ENCODE measurements around the gene LAPTM5. TPM values are rescaled to one million over a fixed set of nuclear protein-coding genes. Genes with fewer than 3 reads are reported as not detected.

The LAPTM5 gene
- polyA plus RNA-seq, 3 donors = 1,019 to 1,669 (median 1,153) TPM

DNA sequence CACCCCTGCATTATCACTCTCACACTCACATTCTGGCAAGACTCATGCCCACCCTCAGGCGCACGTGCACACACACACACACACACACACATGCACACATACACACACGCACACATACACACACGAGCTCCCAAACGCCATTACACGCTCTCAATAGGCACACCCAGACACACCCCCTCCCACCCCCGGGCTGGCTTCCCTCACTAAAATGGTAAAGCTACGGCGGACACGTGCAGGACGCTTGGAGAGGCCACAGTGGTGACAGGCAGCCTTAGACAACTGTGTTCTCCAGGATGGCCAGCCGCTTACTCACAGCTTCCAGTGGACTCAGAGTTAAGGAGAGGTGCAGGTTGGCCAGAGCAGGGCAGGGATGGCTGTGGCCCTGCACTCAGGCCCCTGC, 44.3 kb downstream of the LAPTM5 start:
- H3K36me3 Mint-ChIP-seq = no peaks in the 10 kb centered on the region
- no peak overlapping the region for H3K4me3 ChIP-seq (replicated peaks in 1 of 3; ENCODE audit: low read depth in 2 of 3, low read length in 3 of 3)
- peaks cover 6% of the 10 kb centered on the region for H3K4me1 Mint-ChIP-seq
- no peak overlapping the region for H2AFZ ChIP-seq (ENCODE audit: insufficient read depth, low read depth, low read length, poor library complexity, severe bottlenecking)
- no peaks in the 10 kb centered on the region for H3K36me3 ChIP-seq (replicated peaks in 1 of 2; ENCODE audit: control insufficient read depth in 1 of 2, insufficient read depth in 2 of 2, low read length in 2 of 2)
- no peaks in the 10 kb centered on the region for H3K27me3 ChIP-seq (ENCODE audit: control insufficient read depth in 2 of 2, insufficient read depth in 2 of 2, low read length in 2 of 2)
- peaks cover 12 to 16% (median 13%) of the 10 kb centered on the region in 3 donors for H3K27me3 Mint-ChIP-seq (ENCODE audit: low read depth in 3 of 3)
- 94% methylated on average over 2 of the region's 12 CpGs for WGBS (ENCODE audit: insufficient coverage)
- H3K27ac Mint-ChIP-seq = peak overlapping the region in 1 of 7 donors; percentile 77
- H3K9me3 Mint-ChIP-seq = peaks cover 3 to 12% (median 11%) of the 10 kb centered on the region in 7 donors
- peaks cover 0 to 12% of the 10 kb centered on the region in 2 donors for H3K9me3 ChIP-seq (replicated peaks in 1 of 2; ENCODE audit: control insufficient read depth in 1 of 2, insufficient read depth in 1 of 2, low read length in 2 of 2)
- TF ChIP-seq, protein P1, sequence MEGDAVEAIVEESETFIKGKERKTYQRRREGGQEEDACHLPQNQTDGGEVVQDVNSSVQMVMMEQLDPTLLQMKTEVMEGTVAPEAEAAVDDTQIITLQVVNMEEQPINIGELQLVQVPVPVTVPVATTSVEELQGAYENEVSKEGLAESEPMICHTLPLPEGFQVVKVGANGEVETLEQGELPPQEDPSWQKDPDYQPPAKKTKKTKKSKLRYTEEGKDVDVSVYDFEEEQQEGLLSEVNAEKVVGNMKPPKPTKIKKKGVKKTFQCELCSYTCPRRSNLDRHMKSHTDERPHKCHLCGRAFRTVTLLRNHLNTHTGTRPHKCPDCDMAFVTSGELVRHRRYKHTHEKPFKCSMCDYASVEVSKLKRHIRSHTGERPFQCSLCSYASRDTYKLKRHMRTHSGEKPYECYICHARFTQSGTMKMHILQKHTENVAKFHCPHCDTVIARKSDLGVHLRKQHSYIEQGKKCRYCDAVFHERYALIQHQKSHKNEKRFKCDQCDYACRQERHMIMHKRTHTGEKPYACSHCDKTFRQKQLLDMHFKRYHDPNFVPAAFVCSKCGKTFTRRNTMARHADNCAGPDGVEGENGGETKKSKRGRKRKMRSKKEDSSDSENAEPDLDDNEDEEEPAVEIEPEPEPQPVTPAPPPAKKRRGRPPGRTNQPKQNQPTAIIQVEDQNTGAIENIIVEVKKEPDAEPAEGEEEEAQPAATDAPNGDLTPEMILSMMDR (IDR thresholded peaks at IDR 0.05) = no peak
- H3K4me3 Mint-ChIP-seq = no peak overlapping the region
- H4K20me1 ChIP-seq (ENCODE audit: insufficient read depth, low read length) = no peaks in the 10 kb centered on the region
- DNase-seq = no peak
- H3K4me1 ChIP-seq (ENCODE audit: control insufficient read depth in 1 of 2, insufficient read depth in 2 of 2, low read length in 2 of 2) = peaks cover 6% of the 10 kb centered on the region in 2 donors
- H3K79me2 ChIP-seq (ENCODE audit: insufficient read depth, low read length) = no peaks in the 10 kb centered on the region
- intact Hi-C loops (cut with micrococcal nuclease) = loop anchor here in 1 of 2 donors (10.0 kb wide), 1 partner anchor 1681 kb away; the partner anchor contains the start of gene BSDC1
- no peak overlapping the region for H3K4me2 ChIP-seq (replicated peaks; ENCODE audit: extremely low read depth, low read length, poor library complexity, severe bottlenecking)
- H3K27ac ChIP-seq (ENCODE audit: low read depth in 1 of 2, low read length in 2 of 2) = no peak overlapping the region
- no peak overlapping the region for H3K9ac ChIP-seq (ENCODE audit: insufficient read depth, low read length, poor library complexity, severe bottlenecking)

GRCh38 chr1:30712583-30712982, 45.0 kb downstream of the LAPTM5 start:
- Mint-ChIP-seq H3K4me3 (no peak overlapping the region), H3K27ac (no peak overlapping the region)
- TF ChIP-seq, protein P1 (IDR thresholded peaks at IDR 0.05) = no peak

More at GRCh38 chr1:30712583-30712982, 45.0 kb downstream of the LAPTM5 start:
- no peak overlapping the region for H3K4me2 ChIP-seq (replicated peaks; ENCODE audit: extremely low read depth, low read length, poor library complexity, severe bottlenecking)
- no peak for DNase-seq
- 100% methylated on average over 1 of the region's 6 CpGs for WGBS (ENCODE audit: insufficient coverage)
- intact Hi-C loops (cut with micrococcal nuclease) = loop anchor here in 1 of 2 donors (10.0 kb wide), 1 partner anchor 1682 kb away; the partner anchor contains the start of gene BSDC1
- H3K4me1 ChIP-seq (ENCODE audit: control insufficient read depth in 1 of 2, insufficient read depth in 2 of 2, low read length in 2 of 2) = peaks cover 2 to 3% of the 10 kb centered on the region in 2 donors
- no peak overlapping the region for H3K9ac ChIP-seq (ENCODE audit: insufficient read depth, low read length, poor library complexity, severe bottlenecking)
- peaks cover 0 to 12% of the 10 kb centered on the region in 2 donors for H3K9me3 ChIP-seq (replicated peaks in 1 of 2; ENCODE audit: control insufficient read depth in 1 of 2, insufficient read depth in 1 of 2, low read length in 2 of 2)
- no peaks in the 10 kb centered on the region for H4K20me1 ChIP-seq (ENCODE audit: insufficient read depth, low read length)
- no peaks in the 10 kb centered on the region for H3K27me3 ChIP-seq (ENCODE audit: control insufficient read depth in 2 of 2, insufficient read depth in 2 of 2, low read length in 2 of 2)
- no peak overlapping the region for H3K27ac ChIP-seq (ENCODE audit: low read depth in 1 of 2, low read length in 2 of 2)
- no peaks in the 10 kb centered on the region for H3K79me2 ChIP-seq (ENCODE audit: insufficient read depth, low read length)
- Mint-ChIP-seq H3K4me1 (peaks cover 3% of the 10 kb centered on the region), H3K36me3 (no peaks in the 10 kb centered on the region), H3K9me3 (peaks cover 3 to 12% (median 10%) of the 10 kb centered on the region in 7 donors), H3K27me3 (ENCODE audit: low read depth in 3 of 3) (peaks cover 12 to 16% (median 13%) of the 10 kb centered on the region in 3 donors)
- H2AFZ ChIP-seq (ENCODE audit: insufficient read depth, low read depth, low read length, poor library complexity, severe bottlenecking) = no peak overlapping the region
- H3K4me3 ChIP-seq (replicated peaks in 1 of 3; ENCODE audit: low read depth in 2 of 3, low read length in 3 of 3) = no peak overlapping the region
- no peaks in the 10 kb centered on the region for H3K36me3 ChIP-seq (replicated peaks in 1 of 2; ENCODE audit: control insufficient read depth in 1 of 2, insufficient read depth in 2 of 2, low read length in 2 of 2)
